Smooth muscle cell of the brain vasculature (primary cell): Measurements from ENCODE around the gene BMP6.
A peak's percentile ranks its signal among the peaks of the same experiment; 100 is the strongest.

Experiments used
- DNase-seq: peaks from one replicate; pipeline ENCODE4 v3.0.0-alpha.2; 2012; ENCODE audit warnings: low read depth, low spot score

BMP6 gene

GRCh38 chr6:7719364-7719850, 6.5 kb upstream of the BMP6 start:
- DNase-seq, result no peak

- DNase-seq, result no peak
Measured at GRCh38 chr6:7720346-7720745, 5.6 kb upstream of the BMP6 start.

- DNase-seq, result no peak
Measured at GRCh38 chr6:7721649-7722048, 4.2 kb upstream of the BMP6 start.

- peak; percentile 67 for DNase-seq
Measured at GRCh38 chr6:7723041-7723447, 2.9 kb upstream of the BMP6 start.

GRCh38 chr6:7723554-7723953, 2.3 kb upstream of the BMP6 start:
- no peak for DNase-seq

- no peak for DNase-seq
Measured at GRCh38 chr6:7725412-7725811, 487 bp upstream of the BMP6 start.

- no peak for DNase-seq
Measured at GRCh38 chr6:7726416-7727085, 652 bp downstream of the BMP6 start.

- no peak for DNase-seq
Measured at GRCh38 chr6:7727086-7727945, 1.4 kb downstream of the BMP6 start.

GRCh38 chr6:7727946-7728854, 2.3 kb downstream of the BMP6 start:
- no peak for DNase-seq

- no peak for DNase-seq
Measured at GRCh38 chr6:7728855-7729590, 3.1 kb downstream of the BMP6 start.

GRCh38 chr6:7730001-7730783, 4.3 kb downstream of the BMP6 start:
- no peak for DNase-seq

GRCh38 chr6:7730784-7731227, 4.9 kb downstream of the BMP6 start:
- DNase-seq, result no peak

GRCh38 chr6:7731294-7731693, 5.4 kb downstream of the BMP6 start:
- no peak for DNase-seq

GRCh38 chr6:7732228-7732627, 6.3 kb downstream of the BMP6 start:
- DNase-seq, result no peak

GRCh38 chr6:7734707-7735383, 8.9 kb downstream of the BMP6 start:
- no peak for DNase-seq

- DNase-seq, result no peak
Measured at GRCh38 chr6:7737106-7737505, 11.2 kb downstream of the BMP6 start.

GRCh38 chr6:7737867-7738266, 12.0 kb downstream of the BMP6 start:
- no peak for DNase-seq

- DNase-seq, result no peak
Measured at GRCh38 chr6:7742223-7742785, 16.4 kb downstream of the BMP6 start.

GRCh38 chr6:7745942-7746341, 20.0 kb downstream of the BMP6 start:
- no peak for DNase-seq
